GM18507 (cell line): Measurements from ENCODE around the gene GRM1.

Experiments used
- DNase-seq: peaks from one replicate; pipeline ENCODE4 v3.0.0; 2011; ENCODE audit warnings: low read depth; ENCODE audit not compliant: insufficient read length; ENCODE audit errors: extremely low spot score
- FAIRE-seq: peaks from 2 replicates; lab custom pipeline; 2011; peaks lifted over from hg19 to GRCh38; lab: Jason Lieb, UNC

GRM1 gene

GRCh38 chr6:146297815-146298214 is 269.0 kb downstream of the GRM1 start:
- no peak for FAIRE-seq

GRCh38 chr6:146300521-146300920 is 271.7 kb downstream of the GRM1 start:
- FAIRE-seq (no peak), DNase-seq (no peak)

More at GRCh38 chr6:146297815-146298214, 269.0 kb downstream of the GRM1 start:
- DNase-seq, result no peak

GRCh38 chr6:146301764-146302163 is 272.9 kb downstream of the GRM1 start:
- FAIRE-seq (no peak), DNase-seq (no peak)

- FAIRE-seq, result no peak
These were observed 274.1 kb downstream of the GRM1 start for GRCh38 chr6:146302994-146303393.

GRCh38 chr6:146304181-146304580 is 275.3 kb downstream of the GRM1 start:
- DNase-seq, result no peak
- FAIRE-seq, result no peak

More at GRCh38 chr6:146302994-146303393, 274.1 kb downstream of the GRM1 start:
- no peak for DNase-seq

GRCh38 chr6:146305092-146305491 is 276.2 kb downstream of the GRM1 start:
- DNase-seq (no peak), FAIRE-seq (no peak)

- DNase-seq (no peak), FAIRE-seq (no peak)
These were observed 277.1 kb downstream of the GRM1 start for GRCh38 chr6:146305951-146306350.

- DNase-seq, result no peak
- FAIRE-seq, result no peak
These were observed 281.8 kb downstream of the GRM1 start for GRCh38 chr6:146310628-146311027.

GRCh38 chr6:146311079-146311478 is 282.2 kb downstream of the GRM1 start:
- no peak for FAIRE-seq
- no peak for DNase-seq

- DNase-seq (no peak), FAIRE-seq (no peak)
These were observed 283.7 kb downstream of the GRM1 start for GRCh38 chr6:146312608-146313007.

GRCh38 chr6:146315381-146316174 is 286.7 kb downstream of the GRM1 start:
- FAIRE-seq (no peak), DNase-seq (no peak)

GRCh38 chr6:146316175-146316495 is 287.3 kb downstream of the GRM1 start:
- DNase-seq, result no peak
- no peak for FAIRE-seq

GRCh38 chr6:146331013-146331412 is 302.2 kb downstream of the GRM1 start:
- DNase-seq (no peak), FAIRE-seq (no peak)

GRCh38 chr6:146335336-146335735 is 306.5 kb downstream of the GRM1 start:
- FAIRE-seq (no peak), DNase-seq (no peak)

GRCh38 chr6:146336191-146336590 is 307.3 kb downstream of the GRM1 start:
- DNase-seq, result no peak
- no peak for FAIRE-seq

GRCh38 chr6:146337376-146337775 is 308.5 kb downstream of the GRM1 start:
- no peak for FAIRE-seq

GRCh38 chr6:146339716-146340115 is 310.9 kb downstream of the GRM1 start:
- FAIRE-seq (no peak), DNase-seq (no peak)

More at GRCh38 chr6:146337376-146337775, 308.5 kb downstream of the GRM1 start:
- DNase-seq, result no peak

GRCh38 chr6:146341493-146342230 is 312.8 kb downstream of the GRM1 start:
- FAIRE-seq, result no peak
- DNase-seq, result no peak

GRCh38 chr6:146345598-146345997 is 316.7 kb downstream of the GRM1 start:
- no peak for DNase-seq
- no peak for FAIRE-seq

GRCh38 chr6:146347090-146347489 is 318.2 kb downstream of the GRM1 start:
- FAIRE-seq (no peak), DNase-seq (no peak)

GRCh38 chr6:146347690-146348089 is 318.8 kb downstream of the GRM1 start:
- FAIRE-seq (no peak), DNase-seq (no peak)
